SIG-M5 (cell line): ENCODE data around the gene LMNTD2.
"Not testable (repeated sequence)": the region's sequence is repeated elsewhere in the genome, so short reads cannot be mapped to it uniquely, and the experiment has no call there.

Experiments used
- DNase-seq: peaks from one replicate; lab custom pipeline; 2025; lab: John Stamatoyannopoulos, UW

LMNTD2 gene

DNA sequence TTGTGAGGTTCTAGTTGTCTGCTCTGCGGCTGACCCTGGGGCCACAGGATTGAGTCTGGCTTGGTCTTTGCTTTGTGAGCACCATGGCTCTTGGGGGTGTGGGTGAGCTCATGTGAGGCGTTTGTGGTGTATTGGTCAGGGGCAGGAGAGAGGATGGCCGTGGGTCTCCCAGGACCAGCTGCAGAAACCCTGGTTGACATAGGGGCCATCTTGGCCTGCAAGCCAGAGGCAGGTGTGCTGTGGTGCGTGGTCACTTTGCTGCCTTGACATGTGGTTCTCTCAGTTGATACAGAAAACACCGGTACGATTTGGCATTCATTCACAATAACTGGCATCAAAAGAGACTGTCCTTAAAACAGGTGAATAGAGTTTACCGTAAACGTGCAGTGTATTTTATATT lies 27.0 kb upstream of the LMNTD2 start:
- DNase-seq, result no peak

DNA sequence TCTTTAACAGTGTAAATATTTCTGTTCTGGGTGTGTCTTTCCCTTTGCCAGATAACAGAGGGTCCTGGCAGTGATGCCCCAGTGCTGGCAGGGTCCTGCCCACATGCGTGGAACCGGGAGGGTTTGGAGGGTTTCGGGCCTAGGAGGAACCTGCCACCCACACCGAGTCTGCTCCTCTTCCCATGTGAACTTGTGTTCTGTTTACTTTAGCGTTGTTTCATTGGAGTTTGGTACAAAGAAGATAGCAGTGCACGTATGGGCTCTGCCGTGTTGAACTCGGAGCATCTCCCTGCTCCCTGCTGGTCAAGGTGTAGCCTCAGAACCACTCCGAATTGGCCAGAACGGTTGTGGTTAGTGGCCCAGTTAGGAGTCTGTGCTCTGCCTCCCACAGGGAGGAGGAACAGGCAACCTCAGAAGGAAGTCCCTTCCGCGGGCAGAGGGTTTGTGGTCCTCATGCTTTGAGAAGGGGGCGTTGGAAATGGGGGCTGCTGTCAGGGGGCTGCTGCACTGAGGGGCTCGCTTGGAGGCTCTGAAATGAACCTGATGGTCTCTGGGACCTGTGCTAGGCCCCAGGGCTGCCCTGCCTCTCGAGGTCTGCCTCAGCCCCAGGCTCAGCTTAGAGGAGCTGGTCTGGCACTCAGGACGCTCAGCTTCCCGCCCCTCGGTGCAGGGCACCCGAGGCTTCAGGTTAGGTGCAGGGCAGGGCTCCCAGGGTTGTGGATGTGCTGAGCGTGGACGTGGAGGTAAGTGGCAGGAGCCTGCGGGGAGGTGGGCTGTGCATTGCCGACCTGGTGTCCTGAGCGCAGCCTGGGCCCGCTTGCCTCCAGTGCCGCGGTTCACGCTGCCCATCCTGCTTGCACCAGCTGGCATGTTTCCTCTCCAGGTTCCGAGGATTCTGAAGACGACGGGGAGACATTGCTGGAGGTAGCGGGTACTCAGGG lies 26.1 kb upstream of the LMNTD2 start:
- no peak for DNase-seq

DNA sequence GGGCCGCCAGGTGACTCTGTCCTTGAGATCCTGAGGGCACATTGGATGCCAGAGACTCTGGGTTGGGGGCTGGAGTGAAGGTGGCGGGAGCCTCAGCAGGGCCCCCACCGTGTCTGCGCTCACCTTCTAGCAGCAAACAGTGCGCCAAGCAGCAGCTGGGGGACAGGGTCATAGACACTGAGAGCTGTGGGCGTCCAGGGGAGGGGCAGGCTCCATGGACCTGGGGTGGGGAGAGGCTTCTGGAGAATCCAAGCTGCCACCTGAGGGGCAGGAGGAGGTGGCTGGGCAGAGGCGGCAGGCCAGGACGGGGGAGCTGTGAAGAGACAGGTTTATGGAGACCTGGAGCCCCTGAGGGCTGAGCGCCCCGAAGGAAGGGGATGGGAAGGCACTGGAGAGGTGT lies 23.7 kb upstream of the LMNTD2 start:
- no peak for DNase-seq

DNA sequence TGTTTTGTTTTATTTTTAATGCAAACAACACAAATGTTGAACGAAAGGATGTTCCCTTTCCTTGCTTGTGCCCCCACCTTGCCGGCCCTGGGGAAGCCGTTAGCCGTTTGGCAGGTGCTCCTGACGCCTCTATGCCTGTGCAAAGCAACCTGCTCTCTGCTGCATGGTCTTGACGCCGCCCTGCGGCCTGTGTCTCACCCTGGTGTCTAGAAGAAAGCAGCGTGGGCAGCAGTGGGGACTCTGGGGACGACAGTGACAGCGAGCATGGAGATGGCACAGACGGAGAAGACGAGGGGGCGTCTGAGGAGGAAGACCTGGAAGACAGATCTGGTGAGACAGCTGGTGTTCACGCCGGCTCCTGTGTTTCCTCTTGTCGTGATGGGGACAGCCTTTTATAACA lies 21.2 kb upstream of the LMNTD2 start:
- DNase-seq, result no peak

DNA sequence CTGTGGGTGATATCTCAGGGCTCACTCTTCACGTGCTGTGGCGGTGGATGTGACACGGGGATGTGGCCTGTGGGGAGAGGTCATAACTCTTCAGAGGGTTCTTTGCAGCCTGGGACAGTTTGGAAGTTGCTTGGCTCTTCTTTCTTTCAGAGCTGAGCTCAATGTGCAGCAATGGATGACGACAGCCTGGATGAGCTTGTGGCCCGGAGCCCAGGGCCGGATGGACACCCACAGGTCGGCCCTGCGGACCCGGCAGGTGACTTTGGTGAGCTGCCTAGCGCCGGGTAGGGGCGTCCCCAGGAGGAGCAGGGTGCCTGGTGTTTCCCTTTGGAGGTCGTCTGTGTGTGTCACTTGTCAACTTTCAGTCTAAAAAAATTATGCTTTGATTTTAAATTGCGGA lies 20.8 kb upstream of the LMNTD2 start:
- DNase-seq, result no peak

DNA sequence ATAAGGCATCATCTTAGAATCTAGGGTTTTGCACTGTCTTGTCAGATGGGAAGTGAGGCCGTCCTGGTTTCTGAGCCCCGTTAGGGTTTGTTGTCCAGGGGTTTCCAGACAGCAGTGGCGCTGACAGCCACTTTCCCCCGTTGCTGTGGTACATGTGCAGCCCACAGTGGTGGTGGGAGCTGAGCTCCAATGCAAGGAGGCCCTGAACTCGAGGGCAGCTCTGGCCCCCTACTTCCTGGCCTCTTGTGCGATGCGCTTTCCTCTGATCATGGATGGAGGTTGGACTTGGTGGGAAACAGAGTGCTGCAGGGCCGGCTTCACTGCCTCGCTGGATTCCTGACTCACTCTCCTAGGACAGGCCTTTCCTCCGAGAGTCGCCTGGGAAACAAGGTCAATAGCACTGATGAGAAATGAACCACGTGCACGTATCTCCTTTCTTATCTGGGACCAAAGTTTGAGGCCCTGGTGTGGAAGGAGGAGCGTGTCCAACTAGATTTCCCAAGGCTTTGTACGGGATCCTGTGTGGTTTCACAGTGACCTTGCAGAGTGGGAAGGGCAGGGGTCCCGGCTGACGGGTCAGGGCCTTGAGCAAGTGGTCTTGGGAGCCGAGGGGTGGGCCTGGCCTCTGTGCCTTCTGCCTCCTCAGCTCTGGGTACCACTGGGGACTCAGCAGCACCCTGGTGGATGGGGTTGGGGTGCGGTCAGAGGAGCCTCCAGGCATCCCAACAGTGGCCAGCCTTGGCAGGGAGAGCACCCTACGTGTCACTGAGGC lies 19.5 kb upstream of the LMNTD2 start:
- no peak for DNase-seq

DNA sequence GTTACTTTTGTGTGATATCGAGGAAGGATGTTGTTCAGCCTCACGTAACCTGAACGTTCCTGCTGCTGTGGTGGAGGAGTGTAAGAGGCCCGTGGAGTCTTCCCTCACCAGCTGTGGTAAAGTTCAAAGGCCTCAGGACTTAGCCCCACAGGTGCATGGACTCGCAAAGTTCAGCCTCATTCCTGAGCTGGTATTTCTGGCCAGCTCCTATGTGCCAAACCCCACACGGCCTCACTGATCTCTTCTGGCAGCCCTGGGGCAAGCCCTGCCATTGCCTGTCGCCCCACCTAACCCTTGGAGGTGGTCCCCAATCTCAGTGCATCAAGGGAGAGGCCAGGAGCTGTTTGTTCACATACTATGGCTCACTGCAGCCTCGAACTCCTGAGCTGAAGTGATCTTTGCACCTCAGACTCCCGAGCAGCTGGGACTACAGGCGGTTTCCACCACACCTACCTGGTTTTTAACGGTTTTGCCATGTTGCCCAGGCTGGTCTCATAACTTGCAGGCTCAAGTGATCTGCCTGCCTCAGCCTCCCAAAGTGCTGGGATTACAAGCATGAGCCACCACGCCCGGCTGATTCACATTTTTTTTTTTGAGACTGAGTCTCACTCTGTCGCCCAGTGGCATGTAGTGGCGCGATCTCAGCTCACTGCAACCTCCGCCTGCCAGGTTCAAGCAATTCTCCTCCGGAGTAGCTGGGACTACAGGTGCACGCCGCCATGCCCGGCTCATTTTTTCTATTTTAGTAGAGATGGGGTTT lies 17.9 kb upstream of the LMNTD2 start:
- no peak for DNase-seq

DNA sequence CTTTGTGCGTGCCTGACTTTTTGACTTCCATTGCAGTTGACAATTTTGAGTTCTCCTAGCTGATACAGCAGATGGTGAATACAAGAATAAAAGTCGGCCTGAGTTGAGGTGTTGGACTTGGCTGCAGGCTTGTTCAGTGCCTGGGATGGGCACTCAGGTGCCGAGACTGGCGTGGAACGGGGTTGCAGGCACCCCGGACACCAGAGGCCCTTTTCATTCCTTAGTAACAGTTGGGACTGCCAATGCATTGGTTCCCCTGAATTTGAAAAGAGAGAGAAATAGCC lies 17.0 kb upstream of the LMNTD2 start:
- no peak for DNase-seq

DNA sequence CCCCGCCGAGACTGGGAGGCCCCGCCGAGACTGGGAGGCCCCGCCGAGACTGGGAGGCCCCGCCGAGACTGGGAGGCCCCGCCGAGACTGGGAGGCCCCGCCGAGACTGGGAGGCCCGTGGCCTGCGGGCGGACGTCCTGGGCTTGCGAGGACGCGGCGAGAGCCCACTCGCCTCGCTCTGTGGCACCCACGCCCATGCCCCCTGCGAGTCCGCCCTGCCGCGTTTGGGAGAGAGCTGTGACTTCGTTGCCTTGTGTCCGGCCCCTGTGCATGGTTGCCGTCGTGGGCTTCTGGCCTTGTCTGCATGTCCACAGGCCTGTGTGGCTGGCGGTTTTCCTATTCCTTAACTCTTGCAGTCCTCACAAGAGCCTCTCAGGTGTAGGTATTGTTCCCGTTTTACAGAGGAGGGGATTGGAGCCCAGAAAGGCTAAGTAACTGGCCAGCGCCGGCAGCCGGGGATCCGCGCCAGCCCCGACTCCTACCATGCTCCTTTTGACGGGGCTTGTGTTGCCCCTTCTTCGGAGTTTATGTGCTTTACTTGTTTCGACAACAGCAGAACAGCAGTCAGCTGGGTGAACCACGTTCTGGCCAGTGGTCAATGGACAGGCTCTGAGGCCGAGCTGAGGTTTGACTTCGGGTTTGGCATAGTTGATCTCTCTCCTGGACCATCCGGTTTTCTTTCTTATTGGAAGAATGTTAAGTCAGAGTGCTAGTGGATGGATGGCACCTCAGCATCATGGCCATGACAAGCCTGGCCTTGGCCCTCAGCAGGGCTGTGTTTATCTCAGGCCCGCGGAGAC lies 16.5 kb upstream of the LMNTD2 start:
- no peak for DNase-seq

DNA sequence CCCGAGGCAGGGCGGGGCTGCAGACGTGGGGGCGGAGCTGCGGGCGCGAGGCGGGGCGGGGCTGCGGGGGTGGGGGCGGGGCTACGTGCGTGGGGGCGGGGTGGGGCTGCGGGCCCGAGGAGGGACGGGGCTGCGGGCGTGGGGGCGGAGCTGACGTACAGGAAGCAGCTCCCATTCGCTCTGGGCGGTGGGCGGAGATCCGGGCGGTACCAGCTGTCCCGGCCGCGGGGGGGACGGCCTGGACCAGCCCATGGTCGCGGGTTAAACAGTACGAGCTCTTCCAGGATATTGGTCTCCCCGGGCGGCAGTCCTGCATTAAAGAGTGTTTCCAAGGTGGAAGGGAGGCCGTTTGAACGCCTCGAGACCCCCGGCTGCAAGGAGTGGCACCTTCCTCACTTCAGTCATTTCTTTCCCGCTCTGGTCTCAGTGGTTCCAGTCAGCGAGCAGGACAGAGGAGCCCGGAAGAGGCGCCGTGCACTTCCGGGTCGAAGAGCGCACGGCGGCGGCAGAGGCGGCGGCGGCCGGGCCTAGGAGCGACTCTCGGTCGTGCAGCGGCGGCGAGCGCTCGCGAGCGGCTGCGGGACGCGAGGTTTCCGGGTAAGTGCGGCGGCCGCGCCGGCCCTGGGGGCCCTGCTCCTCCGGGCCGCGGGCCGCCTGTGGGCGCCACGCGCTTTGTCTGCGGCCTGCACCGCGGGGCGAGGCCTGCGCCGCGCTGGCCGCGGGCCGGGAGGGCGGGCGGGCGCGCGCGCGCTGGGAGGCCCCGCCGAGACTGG lies 15.6 kb upstream of the LMNTD2 start, which contains the start of gene PHRF1:
Gene PHRF1 (plus strand): TSS at position 475 of the 773 bp plus-strand sequence. CDS start 5,043 bp downstream, outside the sequence.
- DNase-seq, result peak; percentile 69

DNA sequence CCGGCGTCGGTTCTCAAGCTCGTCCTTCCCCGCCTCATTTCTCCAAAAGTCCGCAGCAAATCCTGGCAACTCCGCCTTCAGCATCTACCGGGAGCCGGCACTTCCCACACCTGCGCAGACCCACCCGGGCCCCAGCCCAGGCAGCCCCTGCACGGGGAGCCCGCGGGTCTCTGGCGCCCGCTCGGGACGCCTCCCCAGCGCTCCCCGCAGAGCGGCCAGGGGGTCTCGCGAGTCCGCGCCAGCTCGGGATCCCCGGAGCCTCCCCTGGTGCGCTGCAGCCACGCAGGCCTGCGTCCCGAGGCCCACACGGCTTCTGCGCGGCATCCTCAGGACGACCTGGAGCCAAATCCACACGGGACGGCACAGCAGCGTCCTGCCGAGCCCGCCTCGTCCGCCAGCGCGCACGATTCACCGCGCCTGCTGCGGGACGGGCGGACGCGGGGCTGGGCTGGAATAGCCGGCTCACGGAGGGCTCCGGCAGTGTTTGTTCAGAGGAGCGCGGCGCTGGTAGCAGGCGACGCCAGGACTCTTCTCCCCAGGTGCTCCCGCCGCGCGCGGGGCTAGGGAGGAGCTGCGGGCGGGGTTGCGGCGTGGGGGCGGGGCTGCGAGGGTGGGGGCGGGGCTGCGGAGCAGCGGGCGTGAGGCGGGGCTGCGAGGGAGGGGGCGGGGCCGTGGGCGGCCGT lies 14.9 kb upstream of the LMNTD2 start:
- DNase-seq, result no peak

DNA sequence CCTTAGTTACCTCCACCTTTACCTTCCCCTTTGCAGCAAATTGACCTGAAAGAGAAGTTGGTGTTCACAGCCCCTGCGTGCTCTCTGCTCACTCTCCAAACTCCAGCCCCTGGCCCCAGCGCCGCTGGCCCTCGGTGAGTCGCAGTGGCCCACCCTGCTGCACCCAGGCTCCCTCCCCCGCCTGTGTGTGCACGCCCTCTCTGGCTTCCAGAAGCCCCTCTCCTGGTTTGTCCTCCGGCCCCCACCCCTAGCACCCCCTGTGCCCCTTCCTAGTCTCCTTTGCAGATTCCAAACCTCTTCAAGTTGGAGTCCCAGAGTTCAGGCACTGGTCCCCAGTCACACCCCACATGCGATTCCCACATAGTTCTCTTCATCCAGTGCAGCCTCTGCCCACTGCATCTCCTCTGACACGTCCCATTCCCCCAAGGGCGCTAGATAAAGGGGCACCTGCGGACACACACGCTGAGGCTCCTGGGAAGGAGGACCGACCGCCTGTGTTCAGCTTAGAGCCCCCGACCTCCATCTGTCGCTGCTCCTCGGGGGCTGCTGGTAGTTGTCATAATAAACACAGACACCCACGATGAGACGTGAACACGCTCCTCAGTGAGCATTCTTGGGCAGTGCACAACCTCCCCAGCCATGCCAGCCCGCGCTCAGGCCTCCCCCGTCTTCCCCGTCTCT lies 14.2 kb upstream of the LMNTD2 start:
- DNase-seq, result no peak

DNA sequence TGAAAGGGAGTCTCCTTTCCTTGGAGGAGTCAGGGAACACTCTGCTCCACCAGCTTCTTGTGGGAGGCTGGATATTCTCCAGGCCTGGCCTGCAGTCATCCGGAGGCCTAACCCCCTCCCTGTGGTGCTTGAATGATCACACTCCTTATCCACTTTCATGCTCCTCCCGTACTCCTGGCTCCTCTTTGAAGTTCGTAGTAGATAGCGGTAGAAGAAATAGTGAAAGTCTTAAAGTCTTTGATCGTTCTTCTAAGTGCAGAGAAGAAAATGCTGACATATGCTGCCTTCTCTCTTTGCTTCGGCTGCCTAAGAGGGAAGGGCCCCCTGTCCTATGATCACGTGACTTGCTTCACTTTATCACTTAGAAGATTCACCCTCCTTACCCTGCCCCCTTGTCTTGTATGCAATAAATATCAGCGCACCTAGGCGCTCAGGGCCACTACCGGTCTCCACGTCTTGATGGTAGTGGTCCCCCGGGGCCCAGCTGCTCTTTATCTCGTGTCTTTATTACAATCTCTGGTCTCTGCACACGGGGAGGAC lies 13.6 kb upstream of the LMNTD2 start:
- DNase-seq, result not testable (repeated sequence)

DNA sequence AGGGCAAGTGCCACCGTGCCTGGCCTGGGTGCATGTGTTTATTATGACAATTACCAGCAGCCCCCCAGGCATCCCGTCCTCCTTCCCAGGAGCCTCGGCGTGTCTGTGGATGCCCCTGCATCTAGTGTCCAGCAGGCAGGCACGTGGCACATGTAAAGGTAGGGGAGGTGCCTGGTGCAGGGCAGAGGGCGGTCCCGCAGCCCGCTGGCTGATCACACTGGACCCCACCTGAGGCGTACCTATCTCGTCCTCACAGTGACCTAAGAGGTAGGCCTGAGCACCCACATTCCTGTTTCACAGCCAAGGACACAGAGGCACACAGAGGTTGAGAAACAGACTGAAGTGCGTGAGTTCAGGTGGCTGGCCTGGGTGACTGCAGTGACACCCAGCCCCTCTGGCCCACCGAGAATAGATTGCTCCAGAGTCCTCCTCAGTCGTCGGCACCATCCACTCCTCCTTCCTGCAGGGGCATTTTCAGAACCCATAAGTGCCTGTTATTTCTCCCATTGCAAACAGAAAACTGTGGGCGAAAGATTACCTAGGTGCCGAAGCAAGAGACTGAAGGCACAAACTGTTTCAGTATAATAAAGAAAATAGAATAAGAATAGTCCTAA lies 12.7 kb upstream of the LMNTD2 start:
- DNase-seq, result no peak

DNA sequence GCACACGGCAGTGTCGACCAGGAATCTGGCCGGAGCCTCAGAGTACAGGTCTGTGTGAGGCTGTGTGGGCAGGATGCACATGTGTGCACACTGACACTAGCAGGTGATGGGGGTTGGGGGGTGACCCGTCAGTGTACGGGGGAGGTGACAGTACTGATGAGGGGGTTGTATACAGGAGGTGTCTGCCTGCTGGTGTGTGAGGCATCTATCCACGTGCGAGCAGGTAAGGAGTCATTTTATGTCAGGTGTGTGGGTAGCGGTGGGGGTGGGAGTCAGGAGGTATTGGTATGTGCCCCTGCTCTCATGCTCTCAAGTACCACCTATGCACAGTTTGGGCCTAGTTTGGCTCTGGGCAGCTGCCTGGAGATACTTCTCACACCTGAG lies 11.3 kb upstream of the LMNTD2 start:
- DNase-seq, result no peak

DNA sequence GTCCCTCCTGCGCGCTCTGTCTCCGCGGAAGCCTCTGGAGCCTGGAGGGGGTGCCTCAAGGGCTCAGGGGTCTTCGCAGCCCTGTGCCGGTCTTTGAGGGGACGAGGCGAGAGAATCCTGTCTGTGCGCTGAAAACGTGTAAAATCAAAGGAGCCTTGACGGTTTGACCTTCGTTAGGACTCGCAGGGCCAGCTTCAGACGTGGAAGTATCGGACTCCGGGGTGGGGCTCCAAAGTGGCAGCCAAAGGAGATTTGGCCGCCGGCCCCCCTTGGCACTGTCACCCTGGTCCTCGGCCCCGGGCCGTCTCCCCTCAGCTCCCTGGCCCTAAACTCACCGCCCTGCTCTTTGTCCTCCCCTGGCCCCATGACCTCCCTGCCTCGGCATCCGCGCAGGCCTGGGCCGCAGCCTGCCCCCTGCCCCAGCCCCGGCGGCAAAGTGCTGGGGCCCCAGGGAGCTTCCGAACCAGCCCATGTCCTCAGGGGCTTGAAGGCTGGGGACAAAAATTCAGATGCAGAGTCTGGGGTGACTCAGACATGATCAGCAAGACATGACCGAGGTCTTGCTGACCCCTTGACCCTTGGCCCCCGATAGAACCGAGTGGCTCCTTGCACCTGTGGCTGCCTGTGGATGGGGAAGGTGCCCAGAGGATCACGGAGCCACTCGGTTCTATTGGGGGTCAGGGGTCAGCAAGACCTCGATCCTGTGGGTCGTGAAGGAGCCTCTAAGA lies 8.8 kb upstream of the LMNTD2 start:
- DNase-seq, result no peak

DNA sequence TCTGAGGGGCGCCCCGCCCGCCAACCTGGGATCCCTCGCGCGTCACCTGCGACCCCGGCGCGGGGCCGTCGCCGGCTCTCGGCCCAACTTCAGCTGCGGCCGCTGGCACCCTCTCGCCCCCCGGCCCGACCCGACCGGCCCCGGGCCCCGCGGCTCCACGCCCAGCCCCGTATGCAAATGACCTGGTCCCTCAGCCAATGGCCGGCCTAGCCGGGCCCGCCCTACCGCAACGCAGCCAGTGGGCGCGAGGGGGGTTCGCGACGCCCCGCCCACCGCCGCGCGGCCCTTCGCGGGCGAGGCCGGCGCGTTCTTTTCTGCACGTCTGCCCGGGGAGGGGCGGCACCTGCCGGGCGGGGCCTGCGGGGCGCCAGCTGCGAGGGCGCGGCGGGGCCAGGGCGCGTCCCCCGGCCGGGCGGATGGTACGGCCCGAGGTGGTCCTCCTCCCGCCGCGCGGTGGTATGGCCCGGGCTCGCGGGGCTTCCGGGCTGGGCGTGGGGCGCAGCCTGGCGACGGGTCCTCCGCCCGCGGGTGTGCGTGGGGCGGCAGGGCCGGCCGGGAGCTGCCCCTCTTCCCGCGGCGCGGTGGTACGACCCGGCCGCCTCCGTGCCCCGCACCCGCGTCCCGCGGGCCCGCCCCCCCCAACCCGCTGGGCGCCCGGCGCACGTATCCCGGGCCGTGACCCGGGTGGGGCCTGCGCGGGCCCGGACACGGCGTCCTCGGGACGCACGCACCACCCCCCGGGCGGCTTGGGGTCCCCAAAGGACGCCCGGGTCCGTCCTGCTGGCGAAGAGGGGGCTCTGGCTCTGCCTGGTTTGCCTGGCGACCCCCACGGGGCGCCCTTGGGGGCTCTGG lies 8.0 kb upstream of the LMNTD2 start:
- peak; percentile 45 for DNase-seq
